Esophagus muscularis mucosa (tissue), 4 donors: ENCODE results near the gene CAMLG.

Source experiments
- EP300 ChIP-seq: sonication (generic); formaldehyde crosslinking; IDR thresholded peaks from one replicate; pipeline ENCODE4 v1.6.1; 2017; ENCODE audit warnings: antibody characterized with exemption
- POLR2A ChIP-seq: fragments of 450-650 bp; IDR thresholded peaks from one replicate; pipeline ENCODE4 v1.6.1; 2017; ENCODE audit warnings: antibody characterized with exemption, moderate library complexity, mild to moderate bottlenecking, low read depth
- TF ChIP-seq, protein P1 (sequence below), 3 experiments: fragments of 200-600 bp in 2 of 3; fragments of 450-650 bp in 1 of 3; sonication (generic) in 2 of 3; IDR thresholded peaks; one replicate each; pipeline ENCODE4 v1.5.1; 2017 to 2019; ENCODE audit warnings: antibody characterized with exemption in 3 of 3, mild to moderate bottlenecking in 2 of 3, moderate library complexity in 1 of 3

DNA sequence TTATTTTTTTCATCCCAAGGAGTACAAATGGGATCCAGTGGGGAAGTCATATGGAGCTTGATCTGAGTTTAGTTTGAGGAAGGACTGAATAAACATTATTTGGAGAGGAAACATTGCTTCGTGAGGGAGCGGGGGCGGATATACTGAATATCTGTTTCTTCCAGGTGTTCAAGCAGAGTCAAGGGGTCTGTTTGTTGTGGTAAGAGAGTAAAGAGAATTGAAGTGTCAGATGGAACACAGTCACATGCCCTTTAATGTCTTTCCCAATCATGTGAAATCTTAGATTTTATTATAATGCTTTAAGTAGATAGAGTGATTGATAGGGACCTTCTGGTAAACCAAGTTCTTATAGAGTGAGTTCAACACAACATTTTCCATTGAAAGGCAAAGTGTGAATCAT, 53.9 kb downstream of the CAMLG start:
- TF ChIP-seq POLR2A (no peak), EP300 (no peak)
- TF ChIP-seq, protein P1, sequence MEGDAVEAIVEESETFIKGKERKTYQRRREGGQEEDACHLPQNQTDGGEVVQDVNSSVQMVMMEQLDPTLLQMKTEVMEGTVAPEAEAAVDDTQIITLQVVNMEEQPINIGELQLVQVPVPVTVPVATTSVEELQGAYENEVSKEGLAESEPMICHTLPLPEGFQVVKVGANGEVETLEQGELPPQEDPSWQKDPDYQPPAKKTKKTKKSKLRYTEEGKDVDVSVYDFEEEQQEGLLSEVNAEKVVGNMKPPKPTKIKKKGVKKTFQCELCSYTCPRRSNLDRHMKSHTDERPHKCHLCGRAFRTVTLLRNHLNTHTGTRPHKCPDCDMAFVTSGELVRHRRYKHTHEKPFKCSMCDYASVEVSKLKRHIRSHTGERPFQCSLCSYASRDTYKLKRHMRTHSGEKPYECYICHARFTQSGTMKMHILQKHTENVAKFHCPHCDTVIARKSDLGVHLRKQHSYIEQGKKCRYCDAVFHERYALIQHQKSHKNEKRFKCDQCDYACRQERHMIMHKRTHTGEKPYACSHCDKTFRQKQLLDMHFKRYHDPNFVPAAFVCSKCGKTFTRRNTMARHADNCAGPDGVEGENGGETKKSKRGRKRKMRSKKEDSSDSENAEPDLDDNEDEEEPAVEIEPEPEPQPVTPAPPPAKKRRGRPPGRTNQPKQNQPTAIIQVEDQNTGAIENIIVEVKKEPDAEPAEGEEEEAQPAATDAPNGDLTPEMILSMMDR (IDR thresholded peaks at IDR 0.05): no peak
